Thymus (tissue), 11 donors: ENCODE data around the gene TUBG1. TPM values are rescaled to one million over a fixed set of nuclear protein-coding genes. Genes with fewer than 3 reads are reported as not detected.
"Not testable (repeated sequence)": the region's sequence is repeated elsewhere in the genome, so short reads cannot be mapped to it uniquely, and the experiment has no call there.

Source experiments
- DNase-seq, 9 donors: peaks; one replicate each; pipeline ENCODE4 v3.0.0-alpha.2; 2013; ENCODE audit warnings: low spot score in 9 of 9, low read depth in 6 of 9, missing footprints in 1 of 9
- H3K27ac ChIP-seq, 2 donors: one replicate each; pipeline ENCODE4 v1.5.1; 2013; ENCODE audit warnings: control low read depth in 1 of 2, low read depth in 1 of 2, low read length in 1 of 2, mild to moderate bottlenecking in 1 of 2, moderate library complexity in 1 of 2
- H3K27me3 ChIP-seq, 2 donors: one replicate each; pipeline ENCODE4 v1.5.1; 2013; ENCODE audit warnings: low read length in 1 of 2; ENCODE audit not compliant: control insufficient read depth in 2 of 2, insufficient read depth in 1 of 2
- H3K36me3 ChIP-seq, 2 donors: one replicate each; pipeline ENCODE4 v1.5.1; 2013; ENCODE audit warnings: low read length in 1 of 2, mild to moderate bottlenecking in 1 of 2, moderate library complexity in 1 of 2; ENCODE audit not compliant: control insufficient read depth in 2 of 2, insufficient read depth in 2 of 2
- H3K4me1 ChIP-seq, 2 donors: one replicate each; pipeline ENCODE4 v1.5.1; 2013; ENCODE audit warnings: low read length in 2 of 2; ENCODE audit not compliant: control insufficient read depth in 2 of 2, insufficient read depth in 2 of 2
- H3K4me3 ChIP-seq, 2 donors: one replicate each; pipeline ENCODE4 v1.5.1; 2013; ENCODE audit warnings: low read length in 2 of 2, control low read depth in 1 of 2, mild to moderate bottlenecking in 1 of 2
- H3K9me3 ChIP-seq, 2 donors: one replicate each; pipeline ENCODE4 v1.5.1; 2013; ENCODE audit warnings: low read length in 1 of 2, mild to moderate bottlenecking in 1 of 2; ENCODE audit not compliant: control insufficient read depth in 2 of 2, insufficient read depth in 1 of 2
- WGBS: extraction: QIAGEN DNeasy Blood & Tissue Kit; methylation state at CpG from one replicate; pipeline ENCODE4 v1.1.7; 2013; 5-methylcytosine and 5-hydroxymethylcytosine counted together
- polyA plus RNA-seq: library from polyadenylated mRNA; stranded (reverse); fragments of 200-250 nt; gene quantifications from one replicate; pipeline ENCODE4 v1.2.3, GENCODE V29; 2013
- total RNA-seq: library from RNA; stranded (reverse); fragments of 120-200 nt; gene quantifications from one replicate; pipeline ENCODE4 v1.2.4, GENCODE V29; 2013
- donor health status: healthy.

The TUBG1 gene
- total and polyA plus RNA-seq, 2 donors: 11.4 to 24.1 TPM

- not testable (repeated sequence) for H3K9me3 ChIP-seq, H3K4me3 ChIP-seq, H3K27me3 ChIP-seq, DNase-seq, H3K4me1 ChIP-seq, H3K27ac ChIP-seq, H3K36me3 ChIP-seq
- WGBS: over 99% methylated on average over 6 of the region's 6 CpGs
Measured at GRCh38 chr17:42627032-42627764, 17.7 kb downstream of the TUBG1 start.

GRCh38 chr17:42629411-42630009, 20.0 kb downstream of the TUBG1 start:
- H3K4me1 ChIP-seq: no peaks in the 10 kb centered on the region
- H3K27ac ChIP-seq: no peak overlapping the region
- no peaks in the 10 kb centered on the region for H3K9me3 ChIP-seq
- no peaks in the 10 kb centered on the region for H3K27me3 ChIP-seq
- whole genome bisulfite sequencing: 91% methylated on average over 3 of the region's 3 CpGs
- no peak for DNase-seq
- H3K36me3 ChIP-seq: no peaks in the 10 kb centered on the region
- H3K4me3 ChIP-seq: no peak overlapping the region

GRCh38 chr17:42632949-42633444, 23.5 kb downstream of the TUBG1 start:
- no peaks in the 10 kb centered on the region for H3K9me3 ChIP-seq
- H3K4me1 ChIP-seq: no peaks in the 10 kb centered on the region
- WGBS: 92% methylated on average over 9 of the region's 9 CpGs
- H3K36me3 ChIP-seq: no peaks in the 10 kb centered on the region
- no peaks in the 10 kb centered on the region for H3K27me3 ChIP-seq
- DNase-seq: no peak
- H3K4me3 ChIP-seq: no peak overlapping the region
- H3K27ac ChIP-seq: no peak overlapping the region

- Histone ChIP-seq H3K9me3 (no peaks in the 10 kb centered on the region), H3K4me1 (peaks cover 0 to 4% of the 10 kb centered on the region in 2 donors)
- WGBS: 90% methylated on average over 6 of the region's 7 CpGs
Measured at GRCh38 chr17:42639525-42640113, 30.1 kb downstream of the TUBG1 start.

GRCh38 chr17:42640121-42640520, 30.6 kb downstream of the TUBG1 start:
- H3K4me3 ChIP-seq: no peak overlapping the region
- H3K27ac ChIP-seq: no peak overlapping the region
- no peaks in the 10 kb centered on the region for H3K9me3 ChIP-seq
- no peak for DNase-seq
- H3K27me3 ChIP-seq: no peaks in the 10 kb centered on the region
- no peaks in the 10 kb centered on the region for H3K36me3 ChIP-seq
- 97% methylated on average over 4 of the region's 4 CpGs for WGBS
- H3K4me1 ChIP-seq: peaks cover 0 to 4% of the 10 kb centered on the region in 2 donors

More at GRCh38 chr17:42639525-42640113, 30.1 kb downstream of the TUBG1 start:
- Histone ChIP-seq H3K27me3 (no peaks in the 10 kb centered on the region), H3K27ac (no peak overlapping the region), H3K4me3 (no peak overlapping the region), H3K36me3 (no peaks in the 10 kb centered on the region)
- DNase-seq: no peak

GRCh38 chr17:42642336-42642735, 32.9 kb downstream of the TUBG1 start:
- H3K27me3 ChIP-seq: no peaks in the 10 kb centered on the region
- 40% methylated on average over 2 of the region's 2 CpGs for WGBS
- no peaks in the 10 kb centered on the region for H3K36me3 ChIP-seq
- no peak overlapping the region for H3K27ac ChIP-seq
- DNase-seq: no peak
- H3K4me1 ChIP-seq: peaks cover 0 to 4% of the 10 kb centered on the region in 2 donors
- no peaks in the 10 kb centered on the region for H3K9me3 ChIP-seq
- no peak overlapping the region for H3K4me3 ChIP-seq

GRCh38 chr17:42647778-42648177, 38.3 kb downstream of the TUBG1 start:
- no peak for DNase-seq
- WGBS: 76% methylated on average over 5 of the region's 5 CpGs
- Histone ChIP-seq H3K4me3 (no peak overlapping the region), H3K27ac (no peak overlapping the region), H3K9me3 (no peaks in the 10 kb centered on the region), H3K36me3 (no peaks in the 10 kb centered on the region), H3K4me1 (no peaks in the 10 kb centered on the region), H3K27me3 (peaks cover 0 to 7% of the 10 kb centered on the region in 2 donors)

- Histone ChIP-seq H3K4me1 (peaks cover 0 to 6% of the 10 kb centered on the region in 2 donors), H3K27me3 (peaks cover 4 to 34% of the 10 kb centered on the region in 2 donors), H3K4me3 (no peak overlapping the region), H3K27ac (no peak overlapping the region), H3K9me3 (peaks cover 0 to 3% of the 10 kb centered on the region in 2 donors), H3K36me3 (no peaks in the 10 kb centered on the region)
- no peak for DNase-seq
- 82% methylated on average over 4 of the region's 4 CpGs for WGBS
Measured at GRCh38 chr17:42651392-42651791, 41.9 kb downstream of the TUBG1 start.
